ENCODE data around the gene RIBC2. TPM values are rescaled to one million over a fixed set of nuclear protein-coding genes. Genes with fewer than 3 reads are reported as not detected.

The RIBC2 gene
- total and polyA plus RNA-seq, 7 experiments from 2014 or later, result 0.59 to 9.5 (median 1.4) TPM; not detected in 4

DNA sequence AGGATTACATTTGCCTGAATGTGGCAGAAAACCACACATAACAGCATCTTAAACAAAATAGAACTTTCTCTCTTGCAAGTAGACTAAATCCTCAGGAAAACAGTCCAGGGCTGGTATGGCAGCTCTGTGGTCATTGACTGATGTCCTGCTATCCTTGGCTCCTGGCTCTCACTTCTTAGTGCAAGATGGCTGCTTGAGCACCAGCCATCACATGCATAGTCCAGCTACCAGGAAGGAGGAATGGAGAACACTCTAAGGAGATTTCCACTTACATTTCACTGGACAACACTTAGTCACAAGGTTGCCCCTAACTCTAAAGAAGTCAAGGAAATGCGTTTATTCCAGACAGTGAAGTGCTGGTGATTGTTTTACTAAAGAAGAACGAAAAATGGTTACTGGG is 13.6 kb downstream of the RIBC2 start:
- H3K27me3 ChIP-seq (ENCODE audit: control insufficient read depth in 2 of 2, insufficient read depth in 2 of 2, low read length in 2 of 2), result no peaks in the 10 kb centered on the region
- intact Hi-C loops (cut with micrococcal nuclease), result no loop called here
- DNase-seq, result no peak
- ATAC-seq, result no peak
- peaks cover 0 to 14% (median 0%) of the 10 kb centered on the region in 5 donors for H3K36me3 Mint-ChIP-seq
- H3K9me3 ChIP-seq (ENCODE audit: control insufficient read depth in 2 of 3, low read length in 3 of 3), result no peaks in the 10 kb centered on the region
- no peak overlapping the region for H3K4me3 Mint-ChIP-seq
- H3K4me3 ChIP-seq (ENCODE audit: low read length), result no peak overlapping the region
- H3K9me3 Mint-ChIP-seq, result peaks cover 0 to 7% (median 0%) of the 10 kb centered on the region in 11 donors
- H3K27ac Mint-ChIP-seq, result no peak overlapping the region
- no peaks in the 10 kb centered on the region for H3K36me3 ChIP-seq (ENCODE audit: control insufficient read depth in 2 of 3, insufficient read depth in 3 of 3, low read length in 3 of 3)
- ChIA-PET CTCF (no interaction called here), POLR2A (no interaction called here)
- no peak overlapping the region for H3K27ac ChIP-seq (ENCODE audit: low read depth, low read length)
- H3K27me3 Mint-ChIP-seq, result no peaks in the 10 kb centered on the region
- H3K4me1 ChIP-seq (ENCODE audit: control insufficient read depth in 2 of 2, insufficient read depth in 2 of 2, low read length in 2 of 2), result no peaks in the 10 kb centered on the region
- H3K4me1 Mint-ChIP-seq, result peaks cover 0 to 7% (median 0%) of the 10 kb centered on the region in 7 donors

DNA sequence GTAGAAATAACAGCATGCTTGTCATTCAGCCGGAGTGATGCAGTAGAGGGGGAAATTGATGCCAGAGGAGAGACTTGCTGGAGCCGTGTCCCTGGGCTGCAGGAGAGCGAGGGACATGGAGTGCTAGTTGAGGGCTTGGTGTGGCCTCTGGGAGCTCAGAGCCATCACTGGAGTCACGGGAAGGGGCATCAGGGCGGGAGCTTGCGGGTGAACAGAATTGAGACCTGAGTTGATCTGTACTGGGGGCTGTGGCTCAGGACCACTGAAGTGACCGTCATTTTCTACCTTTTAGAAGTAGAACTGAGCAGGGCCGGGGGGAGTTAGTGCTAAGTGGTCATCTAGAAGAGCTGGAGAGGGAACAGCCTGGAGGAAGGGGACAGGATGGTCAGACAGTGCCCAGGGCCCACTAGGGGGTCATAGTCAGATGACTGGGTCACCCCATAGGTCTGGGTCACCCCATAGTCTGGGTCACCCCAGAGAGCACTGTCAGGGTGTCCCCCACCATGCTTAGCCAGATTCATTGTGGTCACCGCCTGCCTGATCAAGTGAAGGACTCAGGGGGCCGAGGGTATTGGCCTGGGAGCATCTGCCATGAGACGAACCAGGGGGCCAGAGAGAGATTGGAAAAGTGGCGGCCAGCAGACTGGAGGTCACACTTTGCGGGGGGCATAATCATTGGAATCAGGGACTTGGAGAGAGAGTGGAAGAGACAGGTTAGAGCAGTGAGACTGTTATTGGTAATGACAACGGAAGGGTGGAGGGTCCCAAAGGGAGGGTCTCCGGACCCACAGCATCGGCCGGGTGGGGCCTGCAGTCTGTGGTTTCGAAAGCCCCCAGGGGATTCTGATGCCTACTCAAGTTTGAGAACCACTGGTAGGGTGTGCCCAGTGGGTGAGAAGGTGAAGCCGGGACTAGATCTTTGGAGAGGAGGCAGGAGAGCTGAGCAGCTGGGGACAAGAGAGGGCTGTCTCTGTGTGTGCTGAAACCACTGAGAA is 15.2 kb downstream of the RIBC2 start:
- intact Hi-C loops (cut with micrococcal nuclease), result no loop called here
- H3K27ac ChIP-seq (ENCODE audit: low read depth, low read length), result no peak overlapping the region
- DNase-seq (no peak), ATAC-seq (no peak)
- ChIA-PET CTCF (no interaction called here), POLR2A (no interaction called here)
- Mint-ChIP-seq H3K27ac (peak overlapping the region in 1 of 9 donors; percentile 67), H3K4me1 (peaks cover 0 to 9% (median 0%) of the 10 kb centered on the region in 7 donors), H3K36me3 (peaks cover 0 to 14% (median 0%) of the 10 kb centered on the region in 5 donors), H3K27me3 (no peaks in the 10 kb centered on the region), H3K4me3 (no peak overlapping the region), H3K9me3 (peaks cover 0 to 7% (median 0%) of the 10 kb centered on the region in 11 donors)
- no peak overlapping the region for H3K4me3 ChIP-seq (ENCODE audit: low read length)
- H3K4me1 ChIP-seq (ENCODE audit: control insufficient read depth in 2 of 2, insufficient read depth in 2 of 2, low read length in 2 of 2), result no peaks in the 10 kb centered on the region
- no peaks in the 10 kb centered on the region for H3K27me3 ChIP-seq (ENCODE audit: control insufficient read depth in 2 of 2, insufficient read depth in 2 of 2, low read length in 2 of 2)
- H3K9me3 ChIP-seq (ENCODE audit: control insufficient read depth in 2 of 3, low read length in 3 of 3), result no peaks in the 10 kb centered on the region
- H3K36me3 ChIP-seq (ENCODE audit: control insufficient read depth in 2 of 3, insufficient read depth in 3 of 3, low read length in 3 of 3), result no peaks in the 10 kb centered on the region

DNA sequence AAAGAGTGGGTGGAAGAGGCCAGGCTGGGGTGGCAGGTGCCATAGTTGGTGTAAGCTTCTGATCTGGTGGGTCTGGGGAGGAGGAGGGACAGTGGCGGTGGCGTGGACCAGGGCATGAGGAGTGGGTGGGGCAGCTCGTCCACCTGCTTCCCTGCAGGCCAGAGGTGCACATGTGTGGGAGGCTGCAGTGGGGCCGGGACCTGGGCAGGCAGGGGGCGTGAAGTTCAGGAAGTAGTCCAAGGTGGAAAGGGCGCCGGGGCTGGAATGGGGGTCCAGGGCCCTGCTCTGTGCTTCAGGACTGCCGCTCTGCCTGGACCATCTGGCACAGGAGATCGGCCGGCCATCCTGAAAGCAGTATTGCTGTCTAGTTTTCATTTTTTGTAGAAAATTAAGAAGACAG is 15.9 kb downstream of the RIBC2 start:
- no peaks in the 10 kb centered on the region for H3K9me3 ChIP-seq (ENCODE audit: control insufficient read depth in 2 of 3, low read length in 3 of 3)
- ChIA-PET CTCF (no interaction called here), POLR2A (no interaction called here)
- no peaks in the 10 kb centered on the region for H3K4me1 ChIP-seq (ENCODE audit: control insufficient read depth in 2 of 2, insufficient read depth in 2 of 2, low read length in 2 of 2)
- Mint-ChIP-seq H3K4me3 (no peak overlapping the region), H3K9me3 (peaks cover 0 to 7% (median 0%) of the 10 kb centered on the region in 11 donors), H3K4me1 (peaks cover 0 to 9% (median 0%) of the 10 kb centered on the region in 7 donors), H3K27me3 (no peaks in the 10 kb centered on the region), H3K36me3 (peaks cover 0 to 14% (median 0%) of the 10 kb centered on the region in 5 donors), H3K27ac (peak overlapping the region in 1 of 9 donors; percentile 67)
- DNase-seq (no peak), ATAC-seq (no peak)
- no peak overlapping the region for H3K4me3 ChIP-seq (ENCODE audit: low read length)
- no peak overlapping the region for H3K27ac ChIP-seq (ENCODE audit: low read depth, low read length)
- intact Hi-C loops (cut with micrococcal nuclease), result no loop called here
- no peaks in the 10 kb centered on the region for H3K27me3 ChIP-seq (ENCODE audit: control insufficient read depth in 2 of 2, insufficient read depth in 2 of 2, low read length in 2 of 2)
- H3K36me3 ChIP-seq (ENCODE audit: control insufficient read depth in 2 of 3, insufficient read depth in 3 of 3, low read length in 3 of 3), result no peaks in the 10 kb centered on the region

DNA sequence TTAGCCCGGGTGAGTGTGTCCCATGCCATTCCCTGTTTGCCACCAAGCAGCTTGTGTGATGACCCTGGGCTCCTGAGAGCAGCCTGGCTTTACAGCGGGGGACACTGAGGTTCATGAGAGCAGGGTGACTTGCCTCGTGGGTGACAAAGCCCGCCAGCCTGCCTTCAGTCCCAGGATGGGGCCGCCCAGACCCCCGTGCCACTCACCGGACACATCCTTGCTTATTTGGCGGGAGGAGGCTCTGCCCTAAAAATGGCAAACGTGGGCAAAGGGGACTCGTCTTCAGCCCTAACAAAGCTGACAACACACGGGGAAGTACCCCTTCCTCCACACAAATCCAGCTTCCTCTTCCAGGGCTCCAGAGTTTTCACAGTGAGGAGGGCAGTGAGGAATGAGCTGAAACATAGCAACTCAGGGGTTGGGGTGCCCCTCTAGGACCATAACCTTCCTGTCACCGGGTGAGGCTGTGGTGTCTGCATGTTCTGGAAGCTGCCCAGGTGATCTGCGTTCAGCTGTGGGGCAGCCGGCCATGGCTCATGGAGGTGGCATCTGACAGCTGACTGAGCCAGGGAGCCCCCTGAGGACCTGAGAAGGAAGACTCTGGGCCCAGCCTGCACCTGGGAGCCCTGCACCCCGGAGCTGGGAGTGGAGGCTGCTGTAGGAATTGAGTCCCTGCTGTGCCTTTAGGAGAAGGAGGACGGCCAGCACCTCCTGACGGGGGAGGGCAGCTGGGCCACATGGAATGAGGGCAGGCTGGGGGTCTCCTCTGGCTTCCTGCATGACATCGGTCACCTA is 16.7 kb downstream of the RIBC2 start:
- H3K4me3 ChIP-seq (ENCODE audit: low read length), result no peak overlapping the region
- Mint-ChIP-seq H3K9me3 (peaks cover 0 to 7% (median 0%) of the 10 kb centered on the region in 11 donors), H3K36me3 (peaks cover 0 to 14% (median 0%) of the 10 kb centered on the region in 5 donors), H3K27me3 (no peaks in the 10 kb centered on the region), H3K4me1 (peaks cover under 1 to 9% (median 1%) of the 10 kb centered on the region in 7 donors), H3K4me3 (no peak overlapping the region), H3K27ac (no peak overlapping the region)
- ChIA-PET POLR2A (no interaction called here), CTCF (no interaction called here)
- DNase-seq (no peak), ATAC-seq (no peak)
- no peaks in the 10 kb centered on the region for H3K36me3 ChIP-seq (ENCODE audit: control insufficient read depth in 2 of 3, insufficient read depth in 3 of 3, low read length in 3 of 3)
- H3K4me1 ChIP-seq (ENCODE audit: control insufficient read depth in 2 of 2, insufficient read depth in 2 of 2, low read length in 2 of 2), result no peaks in the 10 kb centered on the region
- intact Hi-C loops (cut with micrococcal nuclease), result no loop called here
- H3K27me3 ChIP-seq (ENCODE audit: control insufficient read depth in 2 of 2, insufficient read depth in 2 of 2, low read length in 2 of 2), result no peaks in the 10 kb centered on the region
- H3K9me3 ChIP-seq (ENCODE audit: control insufficient read depth in 2 of 3, low read length in 3 of 3), result no peaks in the 10 kb centered on the region
- no peak overlapping the region for H3K27ac ChIP-seq (ENCODE audit: low read depth, low read length)

DNA sequence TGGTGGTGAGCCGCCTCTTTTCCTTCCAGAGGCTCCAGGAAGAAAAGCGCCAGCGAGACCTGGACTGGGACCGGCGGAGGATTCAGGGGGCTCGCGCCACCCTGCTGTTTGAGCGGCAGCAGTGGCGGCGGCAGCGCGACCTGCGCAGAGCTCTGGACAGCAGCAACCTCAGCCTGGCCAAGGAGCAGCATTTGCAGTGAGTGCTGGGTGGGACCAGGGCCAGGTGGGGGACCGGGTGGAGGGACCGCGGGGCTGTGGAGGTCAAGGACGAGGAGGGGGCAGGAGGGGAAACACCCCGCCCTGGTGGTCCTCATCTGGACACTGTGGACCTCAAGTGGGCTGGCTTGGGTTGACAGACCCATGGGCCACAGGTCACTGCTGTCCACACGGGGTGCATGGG is 17.4 kb downstream of the RIBC2 start:
- no peak overlapping the region for H3K4me3 ChIP-seq (ENCODE audit: low read length)
- Mint-ChIP-seq H3K9me3 (peaks cover 0 to 7% (median 0%) of the 10 kb centered on the region in 11 donors), H3K36me3 (peaks cover 0 to 12% (median 0%) of the 10 kb centered on the region in 5 donors), H3K27me3 (no peaks in the 10 kb centered on the region), H3K4me3 (no peak overlapping the region), H3K4me1 (peaks cover 7 to 15% (median 8%) of the 10 kb centered on the region in 7 donors), H3K27ac (no peak overlapping the region)
- no peak overlapping the region for H3K27ac ChIP-seq (ENCODE audit: low read depth, low read length)
- H3K9me3 ChIP-seq (ENCODE audit: control insufficient read depth in 2 of 3, low read length in 3 of 3), result no peaks in the 10 kb centered on the region
- H3K4me1 ChIP-seq (ENCODE audit: control insufficient read depth in 2 of 2, insufficient read depth in 2 of 2, low read length in 2 of 2), result peaks cover 0 to 5% of the 10 kb centered on the region in 2 donors
- intact Hi-C loops (cut with micrococcal nuclease), result no loop called here
- CTCF ChIA-PET, result no interaction called here
- H3K27me3 ChIP-seq (ENCODE audit: control insufficient read depth in 2 of 2, insufficient read depth in 2 of 2, low read length in 2 of 2), result no peaks in the 10 kb centered on the region
- DNase-seq (no peak), ATAC-seq (no peak)
- no peaks in the 10 kb centered on the region for H3K36me3 ChIP-seq (ENCODE audit: control insufficient read depth in 2 of 3, insufficient read depth in 3 of 3, low read length in 3 of 3)
- POLR2A ChIA-PET, result no interaction called here

DNA sequence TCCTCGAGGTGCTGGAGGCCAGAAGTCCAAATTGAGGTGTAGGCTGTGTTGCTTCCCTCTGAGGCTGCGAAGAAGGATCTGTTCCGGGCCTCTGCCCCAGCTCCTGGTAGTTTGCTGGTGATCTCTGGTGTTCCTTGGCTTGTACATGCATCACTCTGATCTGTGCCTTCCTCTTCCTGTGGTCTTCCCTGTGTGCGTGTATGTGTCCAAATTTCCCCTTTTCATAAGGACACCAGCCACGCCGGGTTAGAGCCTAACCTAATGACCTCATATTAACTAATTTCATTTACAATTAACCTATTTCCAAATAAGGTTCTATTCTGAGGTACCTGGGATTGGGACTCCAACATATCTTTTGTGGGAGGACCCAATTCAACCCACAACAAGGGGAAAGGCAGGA is 21.5 kb downstream of the RIBC2 start:
- H3K9me3 Mint-ChIP-seq, result no peaks in the 10 kb centered on the region
- H3K27me3 Mint-ChIP-seq, result peaks cover 0 to 7% (median 0%) of the 10 kb centered on the region in 5 donors
- H3K4me3 Mint-ChIP-seq, result peak overlapping the region in 2 of 10 donors; percentile 32 to 65
- peaks cover 9 to 18% (median 10%) of the 10 kb centered on the region in 7 donors for H3K4me1 Mint-ChIP-seq
- Histone ChIP-seq H3K9me3 (ENCODE audit: control insufficient read depth in 2 of 3, low read length in 3 of 3) (no peaks in the 10 kb centered on the region), H3K36me3 (ENCODE audit: control insufficient read depth in 2 of 3, insufficient read depth in 3 of 3, low read length in 3 of 3) (no peaks in the 10 kb centered on the region), H3K4me1 (ENCODE audit: control insufficient read depth in 2 of 2, insufficient read depth in 2 of 2, low read length in 2 of 2) (peaks cover 0 to 6% of the 10 kb centered on the region in 2 donors), H3K27me3 (ENCODE audit: control insufficient read depth in 2 of 2, insufficient read depth in 2 of 2, low read length in 2 of 2) (no peaks in the 10 kb centered on the region), H3K27ac (ENCODE audit: low read depth, low read length) (no peak overlapping the region), H3K4me3 (ENCODE audit: low read length) (no peak overlapping the region)
- no peak for DNase-seq
- peaks cover 0 to 1% (median 0%) of the 10 kb centered on the region in 5 donors for H3K36me3 Mint-ChIP-seq
- ATAC-seq, result no peak
- intact Hi-C loops (cut with micrococcal nuclease), result loop anchor here (1.0 to 5.0 kb wide), 7 partner anchors 22 to 333 kb away; partner anchors contain the start of genes RIBC2 (in 2 of the 2), SMC1B (in 2 of the 2) and FAM118A (in 1 of the 2)
- H3K27ac Mint-ChIP-seq, result peak overlapping the region in 2 of 9 donors; percentile 5 to 69
- ChIA-PET CTCF (no interaction called here), POLR2A (interaction anchor here (1.8 kb wide), 1 partner anchor 165 kb away, joined by 6 read pairs; no protein-coding TSS in a partner anchor)
